ENCODE measurements around the gene SMYD4.
"Not testable (repeated sequence)": the region's sequence is repeated elsewhere in the genome, so short reads cannot be mapped to it uniquely, and the experiment has no call there.

GRCh38 chr17:1797846-1798245 is 31.9 kb downstream of the SMYD4 start:
- TF ChIP-seq CTCF (IDR thresholded peaks at IDR 0.05; ENCODE audit: low read depth, low read length, poor library complexity, severe bottlenecking); EZH2phosphoT487 (IDR thresholded peaks at IDR 0.05; ENCODE audit: borderline replicate concordance, low read length): not testable (repeated sequence)

Measured in DOHH2 (cell line).